Upper lobe of left lung (tissue), 4 donors: ENCODE data around the gene KRT34.

Experiments
- POLR2AphosphoS5 ChIP-seq, 2 donors: sonication (generic); formaldehyde crosslinking; IDR thresholded peaks; one replicate each; pipeline ENCODE4 v1.5.1; 2017; ENCODE audit warnings: antibody characterized with exemption in 2 of 2
- TF ChIP-seq, protein P1 (sequence below), 6 experiments: fragments of 450-650 bp in 4 of 6; fragments of 200-600 bp in 2 of 6; sonication (generic) in 2 of 6; IDR thresholded peaks; one replicate each; pipeline ENCODE4 v1.5.1; 2016 to 2019; ENCODE audit warnings: antibody characterized with exemption in 6 of 6

DNA sequence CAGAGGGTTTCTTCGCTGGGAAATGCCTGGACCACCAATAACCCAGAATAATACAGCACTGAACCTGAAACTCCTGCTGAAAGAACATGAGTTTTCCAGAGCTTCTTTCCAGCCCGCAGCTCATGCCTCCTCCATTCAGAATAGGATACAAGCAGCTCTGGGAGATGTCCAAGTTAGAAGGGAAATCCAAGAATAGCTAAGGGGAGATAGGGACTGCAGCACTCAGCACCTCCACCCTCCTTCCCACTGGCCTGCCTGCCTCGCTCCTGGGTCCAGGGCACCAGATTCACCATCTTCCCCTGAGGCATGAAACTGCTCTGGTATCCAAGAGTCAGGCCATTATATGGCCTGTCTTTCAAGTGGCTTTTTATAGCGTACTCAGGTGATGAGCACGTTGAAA, 11.2 kb upstream of the KRT34 start:
- TF ChIP-seq, protein P1, sequence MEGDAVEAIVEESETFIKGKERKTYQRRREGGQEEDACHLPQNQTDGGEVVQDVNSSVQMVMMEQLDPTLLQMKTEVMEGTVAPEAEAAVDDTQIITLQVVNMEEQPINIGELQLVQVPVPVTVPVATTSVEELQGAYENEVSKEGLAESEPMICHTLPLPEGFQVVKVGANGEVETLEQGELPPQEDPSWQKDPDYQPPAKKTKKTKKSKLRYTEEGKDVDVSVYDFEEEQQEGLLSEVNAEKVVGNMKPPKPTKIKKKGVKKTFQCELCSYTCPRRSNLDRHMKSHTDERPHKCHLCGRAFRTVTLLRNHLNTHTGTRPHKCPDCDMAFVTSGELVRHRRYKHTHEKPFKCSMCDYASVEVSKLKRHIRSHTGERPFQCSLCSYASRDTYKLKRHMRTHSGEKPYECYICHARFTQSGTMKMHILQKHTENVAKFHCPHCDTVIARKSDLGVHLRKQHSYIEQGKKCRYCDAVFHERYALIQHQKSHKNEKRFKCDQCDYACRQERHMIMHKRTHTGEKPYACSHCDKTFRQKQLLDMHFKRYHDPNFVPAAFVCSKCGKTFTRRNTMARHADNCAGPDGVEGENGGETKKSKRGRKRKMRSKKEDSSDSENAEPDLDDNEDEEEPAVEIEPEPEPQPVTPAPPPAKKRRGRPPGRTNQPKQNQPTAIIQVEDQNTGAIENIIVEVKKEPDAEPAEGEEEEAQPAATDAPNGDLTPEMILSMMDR (IDR thresholded peaks at IDR 0.05): no peak
- no peak for TF ChIP-seq POLR2AphosphoS5 (IDR thresholded peaks at IDR 0.05)
